K562 (cell line): ENCODE results near the gene CCL22. TPM values are rescaled to one million over a fixed set of nuclear protein-coding genes. Genes with fewer than 3 reads are reported as not detected.

ENCODE experiments used
- ATAC-seq: fragments of 200-7000 bp; cut with Tn5 transposase; 3 replicates; pipeline ENCODE4 v1.9.1; 2020; ENCODE audit warnings: moderate library complexity
- BruUV-seq: library from RNA; stranded (reverse); fragments of 400-500 nt; replicated peaks from 2 replicates; lab custom pipeline; 2021; lab: Mats Ljungman, UMichigan
- CTCF ChIA-PET: fragments of 300-600 bp; formaldehyde crosslinking; extraction: SDS; loops from one replicate; lab custom pipeline; 2021; ENCODE audit warnings: low intra/inter-chr PET ratio; lab: Yijun Ruan, JAX
- POLR2A ChIA-PET: fragments of 300-600, 350-650 bp; sonication (Branson Sonifier 250); formaldehyde crosslinking; extraction: SDS; loops from one replicate; lab custom pipeline; 2021; ENCODE audit warnings: antibody characterized with exemption, inconsistent platforms; lab: Yijun Ruan, JAX
- DNase-seq, 4 experiments: peaks; one replicate each; pipeline versions ENCODE4 v3.0.0 to v3.0.0-alpha.2; 2011 to 2018; ENCODE audit warnings: low spot score in 3 of 4, mixed read lengths in 3 of 4; ENCODE audit errors: extremely low read depth in 1 of 4
- FAIRE-seq: peaks from 2 replicates; lab custom pipeline; 2011; peaks lifted over from hg19 to GRCh38; lab: Jason Lieb, UNC
- H2AFZ ChIP-seq: 2 replicates; pipeline ENCODE4 v1.6.0; 2011; ENCODE audit warnings: low read depth, low read length, control low read depth, inconsistent platforms
- H3K27ac ChIP-seq: fragments of 200-600 bp; 3 replicates; pipeline ENCODE4 v1.8.0; 2011; ENCODE audit warnings: low read depth, mild to moderate bottlenecking, control low read depth, inconsistent platforms, low read length, moderate library complexity, mixed read lengths; ENCODE audit errors: extremely low read depth
- H3K27me3 ChIP-seq, 2 experiments: fragments of 300-600 bp in 1 of 2; 2 replicates in 1 of 2; 3 replicates in 1 of 2; pipeline versions ENCODE4 v1.6.0 to v1.8.0; 2011; ENCODE audit warnings: inconsistent platforms in 2 of 2, low read length in 2 of 2, mild to moderate bottlenecking in 1 of 2, mixed read lengths in 1 of 2, moderate library complexity in 1 of 2; ENCODE audit not compliant: control insufficient read depth in 2 of 2, insufficient read depth in 2 of 2
- H3K36me3 ChIP-seq: fragments of 300-600 bp; 3 replicates; pipeline ENCODE4 v1.8.0; 2011; ENCODE audit warnings: mild to moderate bottlenecking, low read length, inconsistent platforms; ENCODE audit not compliant: control insufficient read depth, insufficient read depth
- H3K4me1 ChIP-seq, 2 experiments: fragments of 200-600 bp in 1 of 2; replicated peaks in 1 of 2; 2 replicates in 1 of 2; 3 replicates in 1 of 2; pipeline versions ENCODE4 v1.5.1 to v1.8.0; 2011; ENCODE audit warnings: inconsistent platforms in 2 of 2, low read length in 2 of 2, mild to moderate bottlenecking in 1 of 2, mixed read lengths in 1 of 2, moderate library complexity in 1 of 2; ENCODE audit not compliant: control insufficient read depth in 2 of 2, insufficient read depth in 2 of 2
- H3K4me2 ChIP-seq: 2 replicates; pipeline ENCODE4 v1.6.1; 2011; ENCODE audit warnings: low read length, control low read depth, inconsistent platforms, mixed read lengths; ENCODE audit not compliant: insufficient read depth
- H3K4me3 ChIP-seq: fragments of 200-600 bp; sonication (generic), shearing (Covaris generic); 2 replicates; pipeline ENCODE4 v1.5.1; 2016; ENCODE audit warnings: control low read depth, inconsistent platforms
- H3K79me2 ChIP-seq: fragments of 200-600 bp; 3 replicates; pipeline ENCODE4 v1.8.0; 2011; ENCODE audit warnings: low read length, inconsistent platforms; ENCODE audit not compliant: control insufficient read depth, insufficient read depth
- H3K9ac ChIP-seq, 2 experiments: 2 replicates each; pipeline versions ENCODE4 v1.6.0 to v1.6.1; 2011; ENCODE audit warnings: low read depth in 2 of 2, low read length in 2 of 2, control low read depth in 1 of 2, inconsistent platforms in 1 of 2, mild to moderate bottlenecking in 1 of 2, mixed read lengths in 1 of 2; ENCODE audit not compliant: insufficient read depth in 1 of 2
- H3K9me1 ChIP-seq: one replicate; pipeline ENCODE4 v1.6.0; 2011; ENCODE audit warnings: inconsistent platforms, mild to moderate bottlenecking, low read length, moderate library complexity; ENCODE audit not compliant: control insufficient read depth, insufficient read depth
- H3K9me3 ChIP-seq: replicated peaks from 2 replicates; pipeline ENCODE4 v1.5.1; 2011; ENCODE audit warnings: low read depth, low read length, inconsistent platforms; ENCODE audit not compliant: control insufficient read depth, insufficient read depth
- H4K20me1 ChIP-seq: replicated peaks from 2 replicates; pipeline ENCODE4 v1.6.1; 2011; ENCODE audit warnings: low read length, inconsistent platforms, mixed read lengths; ENCODE audit not compliant: control insufficient read depth, insufficient read depth
- E2F6 ChIP-seq, 2 experiments: IDR thresholded peaks; 2 replicates each; pipeline ENCODE4 v1.6.1; 2011; ENCODE audit warnings: borderline replicate concordance in 1 of 2, control low read depth in 1 of 2, low read depth in 1 of 2, low read length in 1 of 2, mild to moderate bottlenecking in 1 of 2, mixed read lengths in 1 of 2, moderate library complexity in 1 of 2; ENCODE audit not compliant: insufficient read depth in 1 of 2, insufficient read length in 1 of 2, poor library complexity in 1 of 2, severe bottlenecking in 1 of 2; ENCODE audit errors: extremely low read depth in 1 of 2
- EGR1 ChIP-seq: fragments of 450-650 bp; conservative IDR thresholded peaks from 2 replicates; pipeline ENCODE4 v1.6.1; 2017; ENCODE audit warnings: mild to moderate bottlenecking
- ELK3 ChIP-seq: fragments of 450-650 bp; formaldehyde crosslinking; IDR thresholded peaks from 2 replicates; pipeline ENCODE4 v1.4.0; 2020; ENCODE audit warnings: mild to moderate bottlenecking
- GTF2B ChIP-seq: IDR thresholded peaks from 2 replicates; pipeline ENCODE4 v1.6.1; 2011; ENCODE audit not compliant: insufficient read length; ENCODE audit errors: extremely low read depth
- GTF2E2 ChIP-seq: fragments of 200-800 bp; sonication (Bioruptor generic); IDR thresholded peaks from 2 replicates; pipeline ENCODE4 v1.6.1; 2016; ENCODE audit warnings: missing genetic modification characterization, missing compliant biosample characterization
- NCOA6 ChIP-seq: fragments of 450-650 bp; IDR thresholded peaks from 2 replicates; pipeline ENCODE4 v1.6.1; 2017; ENCODE audit warnings: mild to moderate bottlenecking
- OTX1 ChIP-seq: fragments of 450-650 bp; formaldehyde crosslinking; IDR thresholded peaks from 2 replicates; pipeline ENCODE4 v1.4.0; 2022; ENCODE audit warnings: mild to moderate bottlenecking
- PRMT5 ChIP-seq: sonication (generic); formaldehyde crosslinking; IDR thresholded peaks from 2 replicates; pipeline ENCODE4 v1.5.0; 2020; ENCODE audit warnings: missing genetic modification reagents
- SPI1 ChIP-seq: IDR thresholded peaks from 2 replicates; pipeline ENCODE4 v1.6.1; 2011; ENCODE audit warnings: low read depth, low read length, control low read depth, borderline replicate concordance
- TRIM25 ChIP-seq: fragments of 450-650 bp; IDR thresholded peaks from 2 replicates; pipeline ENCODE4 v1.7.0; 2016; ENCODE audit warnings: borderline replicate concordance
- ZBTB49 ChIP-seq: sonication (generic); formaldehyde crosslinking; IDR thresholded peaks from 2 replicates; pipeline ENCODE4 v1.8.0; 2022; ENCODE audit warnings: missing genetic modification reagents, mild to moderate bottlenecking, borderline replicate concordance
- ZNF232 ChIP-seq: sonication (generic); formaldehyde crosslinking; IDR thresholded peaks from 2 replicates; pipeline ENCODE4 v1.8.0; 2022; ENCODE audit warnings: mild to moderate bottlenecking, missing genetic modification reagents
- ZNF695 ChIP-seq: fragments of 450-650 bp; formaldehyde crosslinking; IDR thresholded peaks from 2 replicates; pipeline ENCODE4 v1.4.0; 2020; ENCODE audit warnings: mild to moderate bottlenecking, moderate library complexity
- WGBS: fragments of 100-300 bp; shearing (Covaris generic); methylation state at CpG from one replicate; pipeline ENCODE4 v1.1.6; 2016; ENCODE audit warnings: low coverage, mixed read lengths; ENCODE audit not compliant: insufficient coverage; ENCODE audit errors: missing lambda C conversion rate; 5-methylcytosine and 5-hydroxymethylcytosine counted together
- in situ Hi-C: fragments of 300-500 bp; cut with MboI; formaldehyde crosslinking; loops from 4 replicates; pipeline ENCODE4 v1.15.0; 2018; ENCODE audit warnings: inconsistent platforms, mixed read lengths
- intact Hi-C: fragments of 100-400 bp; cut with micrococcal nuclease; formaldehyde crosslinking; loops from 2 replicates; pipeline ENCODE4 v1.14.2; 2022
- polyA plus RNA-seq, 8 experiments: library from polyadenylated mRNA; depleted of rRNA in 4 of 8; stranded (reverse) in 5 of 8; unstranded in 3 of 8; fragments of >200 nt; fragmentation: Nextera tagmentation in 2 of 8; fragmentation: Illumina TruSeq in 1 of 8; extraction: Ambion mirVana in 2 of 8; extraction: Trizol in 1 of 8; gene quantifications; 2 replicates each; pipeline versions ENCODE4 v1.2.1 to v1.2.3, GENCODE V29; 2011 to 2014; ENCODE audit warnings: inconsistent platforms in 1 of 8, missing spikeins in 1 of 8
- total RNA-seq, 7 experiments: library from RNA; depleted of rRNA in 6 of 7; stranded (reverse); fragments of >200 nt in 6 of 7; fragmentation: Illumina TruSeq in 2 of 7; extraction: Trizol in 2 of 7; gene quantifications; 2 replicates each; pipeline versions ENCODE4 v1.2.1 to v1.2.3, GENCODE V29; 2011 to 2021; ENCODE audit warnings: low replicate concordance in 1 of 7

Gene CCL22
- total and polyA plus RNA-seq, 9 of the 15 experiments (the other 6 are each of a cell fraction or from before 2014, with no cell fraction given): 0.04 to 0.29 (median 0.06) TPM; not detected in 5

- TF ChIP-seq ELK3 (CRISPR knock-in tag) (no peak), OTX1 (CRISPR knock-in tag) (no peak), GTF2B (no peak), EGR1 (no peak), ZNF232 (CRISPR knock-in tag) (no peak)
Measured at GRCh38 chr16:57412584-57412983, 54.0 kb downstream of the CCL22 start (continued).

- Histone ChIP-seq H3K4me3 (no peak overlapping the region), H2AFZ (no peak overlapping the region), H3K9ac (no peak overlapping the region), H3K4me2 (no peak overlapping the region), H3K9me3 (no peaks in the 10 kb centered on the region), H4K20me1 (no peaks in the 10 kb centered on the region), H3K9me1 (no peaks in the 10 kb centered on the region), H3K27me3 (peaks cover 11 to 50% of the 10 kb centered on the region in 2 experiments; a peak in 4 of 5 replicates), H3K79me2 (no peaks in the 10 kb centered on the region), H3K27ac (no peak overlapping the region), H3K4me1 (peaks cover 0 to 25% of the 10 kb centered on the region in 2 experiments; a peak in 4 of 5 replicates), H3K36me3 (no peaks in the 10 kb centered on the region)
- in situ Hi-C loops: loop anchor here (10.0 kb wide), 1 partner anchor 329 kb away; no protein-coding TSS in a partner anchor
- POLR2A ChIA-PET: interaction anchor here (0.7 to 1.2 kb wide), 4 partner anchors 9 to 171 kb away, joined by 3 to 5 read pairs (median 4); partner anchors contain the start of gene CCL17
- intact Hi-C loops: no loop called here
- WGBS: 9% methylated on average over 5 of the region's 5 CpGs
- DNase-seq: no peak
- CTCF ChIA-PET: interaction anchor here (1.4 kb wide), 1 partner anchor 113 kb away, joined by 3 read pairs; no protein-coding TSS in a partner anchor
- no peak for ATAC-seq
- BruUV-seq: no TSS peak
- no peak for FAIRE-seq
- TF ChIP-seq GTF2E2 (no peak), NCOA6 (no peak), ZBTB49 (CRISPR knock-in tag) (no peak), ZNF695 (CRISPR knock-in tag) (no peak), E2F6 (IDR thresholded peaks at IDR 0.05; ENCODE audit: borderline replicate concordance in 1 of 2, extremely low read depth in 1 of 2, insufficient read depth in 1 of 2, insufficient read length in 1 of 2, low read depth in 1 of 2, low read length in 1 of 2, poor library complexity in 1 of 2, severe bottlenecking in 1 of 2) (no peak), PRMT5 (CRISPR knock-in tag) (no peak), SPI1 (no peak), TRIM25 (no peak)
Measured at GRCh38 chr16:57413301-57413730, 54.7 kb downstream of the CCL22 start.
